HG03175 (cell line): ENCODE data around the gene TPM4.
A peak's percentile ranks its signal among the peaks of the same experiment; 100 is the strongest.
"Not testable (repeated sequence)": the region's sequence is repeated elsewhere in the genome, so short reads cannot be mapped to it uniquely, and the experiment has no call there.

Experiments
- ATAC-seq: cut with Tn5 transposase; IDR thresholded peaks from one replicate; pipeline ENCODE4 v1.9.1; 2021; ENCODE audit warnings: mild to moderate bottlenecking, moderate library complexity; ENCODE audit not compliant: unreplicated experiment

The TPM4 gene

GRCh38 chr19:16070366-16070990 is 5.8 kb upstream of the TPM4 start:
- peak; percentile 56 for ATAC-seq

DNA sequence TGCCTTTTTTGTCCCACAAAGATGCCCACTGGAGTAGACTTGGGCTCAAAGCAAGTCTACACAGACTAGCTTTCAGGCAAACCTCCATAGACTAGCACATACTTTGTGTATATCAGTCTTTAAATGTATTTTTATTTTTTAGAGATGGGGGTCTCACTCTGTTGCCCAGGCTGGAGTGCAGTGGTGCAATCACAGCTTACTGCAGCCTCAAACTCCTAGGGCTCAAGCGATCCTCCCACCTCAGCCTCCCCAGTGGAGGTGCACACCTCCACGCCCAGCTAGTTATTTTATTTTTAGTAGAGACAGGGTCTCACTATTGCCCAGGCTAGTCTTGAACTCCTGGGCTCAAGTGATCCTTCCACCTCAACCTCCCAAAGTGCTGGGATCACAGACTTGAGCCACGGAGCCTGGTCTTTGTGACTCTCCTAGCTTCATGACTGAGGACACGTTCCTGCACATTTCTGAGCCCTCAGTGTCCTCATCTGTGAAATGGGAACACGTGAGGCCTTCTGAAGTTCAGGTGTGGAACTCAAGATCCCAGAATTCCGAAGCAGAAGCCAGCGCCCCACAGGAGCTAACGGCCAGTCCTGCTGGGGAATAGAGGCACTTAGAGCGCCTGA is 5.1 kb upstream of the TPM4 start:
- ATAC-seq: no peak

GRCh38 chr19:16073481-16073880 is 2.8 kb upstream of the TPM4 start:
- no peak for ATAC-seq

DNA sequence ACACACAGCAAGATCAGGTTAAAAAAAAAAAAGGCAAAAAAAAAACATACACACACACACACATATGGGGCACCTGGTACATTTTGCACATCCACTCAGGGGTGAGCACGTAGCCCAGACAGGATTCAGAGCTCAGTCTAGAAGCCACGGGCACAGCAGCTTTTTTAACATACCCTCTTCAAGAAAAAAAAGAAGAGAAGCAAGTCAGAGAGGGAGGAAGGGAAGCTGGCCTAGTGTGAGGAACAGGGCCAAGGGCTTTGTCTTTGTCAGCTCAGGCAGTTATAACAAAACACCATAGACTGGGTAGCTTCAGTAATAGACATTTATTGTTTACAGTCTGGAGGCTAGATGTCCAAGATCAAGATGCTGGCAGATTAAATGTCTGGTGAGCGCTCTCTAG is 2.3 kb upstream of the TPM4 start:
- no peak for ATAC-seq

DNA sequence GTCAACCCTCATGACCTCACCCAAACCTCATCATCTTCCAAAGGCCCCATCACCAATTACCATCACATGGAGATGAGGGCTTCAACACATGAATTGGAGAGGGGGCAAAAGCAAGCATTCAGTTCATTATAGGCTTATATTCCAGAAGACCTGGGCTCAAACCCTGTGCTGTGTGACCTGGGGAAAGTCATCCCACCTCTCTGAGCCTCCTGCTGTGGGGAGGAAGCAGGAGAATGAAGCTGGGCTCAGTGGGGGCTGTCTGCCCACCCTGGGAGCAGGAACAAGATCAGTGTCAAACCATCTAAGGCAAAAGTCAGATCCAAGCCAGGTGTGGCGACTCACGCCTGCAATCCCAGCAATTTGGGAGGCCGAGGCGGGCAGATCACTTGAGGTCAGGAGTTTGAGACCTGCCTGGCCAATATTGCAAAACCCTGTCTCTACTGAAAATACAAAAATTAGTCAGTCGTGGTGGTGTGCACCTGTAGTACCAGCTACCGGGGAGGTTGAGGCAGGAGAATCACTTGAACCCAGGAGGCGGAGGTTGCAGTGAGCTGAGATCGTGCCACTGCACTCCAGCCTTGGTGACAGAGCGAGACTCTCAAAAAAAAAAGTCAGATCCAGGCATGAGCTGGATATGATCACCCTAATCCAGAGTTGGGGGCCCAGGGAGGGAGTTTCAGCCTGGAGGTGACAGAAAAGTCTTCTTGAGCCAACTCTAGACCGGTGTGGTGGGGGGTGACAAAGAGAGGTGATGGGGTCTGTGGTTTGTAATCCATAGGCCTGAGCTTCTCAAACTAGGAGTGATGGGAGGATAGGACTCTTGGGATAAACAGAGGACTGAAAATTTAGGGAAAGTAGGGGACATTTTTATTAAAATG is 1.6 kb upstream of the TPM4 start:
- ATAC-seq: no peak

DNA sequence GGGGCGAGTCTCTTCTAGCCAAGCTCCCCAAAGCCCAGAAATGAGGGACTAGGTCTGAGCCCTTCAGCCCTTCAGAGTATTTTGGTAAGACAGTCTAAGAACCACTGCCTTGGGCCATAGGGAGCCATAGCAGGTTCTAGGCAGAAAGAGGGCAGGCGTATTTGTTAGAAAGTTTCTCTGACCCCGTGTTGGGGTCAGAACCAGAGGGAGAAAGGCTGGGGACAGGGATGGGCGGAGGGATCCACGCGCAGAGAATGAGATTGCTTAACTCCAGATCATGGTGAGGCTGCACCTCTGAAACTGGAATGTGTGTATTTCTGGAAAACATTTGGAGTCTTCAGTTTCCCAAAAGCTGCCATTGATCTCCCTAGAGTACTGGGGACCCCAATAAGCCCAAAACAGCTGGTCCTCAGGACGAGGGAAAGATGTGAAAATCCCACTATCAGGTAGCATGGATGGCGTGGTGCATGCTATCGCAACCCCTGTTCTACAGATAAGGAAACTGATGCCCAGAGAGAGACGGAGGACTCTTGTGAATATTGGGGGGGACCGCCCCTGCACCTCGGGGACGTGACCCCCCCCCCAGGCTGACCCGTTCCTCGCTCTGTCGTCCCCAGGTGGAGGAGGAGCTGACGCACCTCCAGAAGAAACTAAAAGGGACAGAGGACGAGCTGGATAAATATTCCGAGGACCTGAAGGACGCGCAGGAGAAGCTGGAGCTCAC is 703 bp upstream of the TPM4 start:
- ATAC-seq: no peak

DNA sequence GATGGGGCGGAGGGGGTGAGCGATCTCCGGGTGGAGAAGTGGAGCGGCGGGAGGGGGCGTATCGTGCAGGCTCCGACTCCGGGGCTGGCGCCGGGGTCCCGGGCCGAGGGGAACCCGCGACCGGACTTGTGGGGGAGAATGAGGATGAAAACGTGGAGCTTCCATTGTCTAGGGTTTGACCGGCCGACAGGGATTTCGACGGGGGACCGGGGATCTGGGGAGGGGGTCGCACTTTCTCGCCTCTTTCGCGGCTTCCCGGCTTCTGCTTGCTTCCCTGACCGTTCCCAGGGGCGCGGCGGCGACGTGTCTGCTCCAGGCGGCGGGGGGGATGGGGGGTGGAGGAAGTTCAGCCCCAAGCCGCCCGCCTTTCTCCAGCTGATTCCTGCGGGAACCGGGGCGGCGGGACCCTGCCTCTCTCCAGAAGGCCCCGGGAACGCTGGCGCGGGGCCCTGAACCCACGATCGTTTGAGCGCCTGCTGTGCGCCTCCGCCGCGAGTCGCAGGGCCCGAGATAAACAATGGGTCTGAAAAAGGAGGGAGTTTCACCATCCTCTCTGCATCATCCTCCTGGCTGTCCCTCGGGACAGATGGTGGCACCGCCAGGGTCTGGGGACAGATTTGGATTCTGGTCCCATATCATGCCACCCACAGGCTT is 790 bp downstream of the TPM4 start:
- ATAC-seq: no peak

DNA sequence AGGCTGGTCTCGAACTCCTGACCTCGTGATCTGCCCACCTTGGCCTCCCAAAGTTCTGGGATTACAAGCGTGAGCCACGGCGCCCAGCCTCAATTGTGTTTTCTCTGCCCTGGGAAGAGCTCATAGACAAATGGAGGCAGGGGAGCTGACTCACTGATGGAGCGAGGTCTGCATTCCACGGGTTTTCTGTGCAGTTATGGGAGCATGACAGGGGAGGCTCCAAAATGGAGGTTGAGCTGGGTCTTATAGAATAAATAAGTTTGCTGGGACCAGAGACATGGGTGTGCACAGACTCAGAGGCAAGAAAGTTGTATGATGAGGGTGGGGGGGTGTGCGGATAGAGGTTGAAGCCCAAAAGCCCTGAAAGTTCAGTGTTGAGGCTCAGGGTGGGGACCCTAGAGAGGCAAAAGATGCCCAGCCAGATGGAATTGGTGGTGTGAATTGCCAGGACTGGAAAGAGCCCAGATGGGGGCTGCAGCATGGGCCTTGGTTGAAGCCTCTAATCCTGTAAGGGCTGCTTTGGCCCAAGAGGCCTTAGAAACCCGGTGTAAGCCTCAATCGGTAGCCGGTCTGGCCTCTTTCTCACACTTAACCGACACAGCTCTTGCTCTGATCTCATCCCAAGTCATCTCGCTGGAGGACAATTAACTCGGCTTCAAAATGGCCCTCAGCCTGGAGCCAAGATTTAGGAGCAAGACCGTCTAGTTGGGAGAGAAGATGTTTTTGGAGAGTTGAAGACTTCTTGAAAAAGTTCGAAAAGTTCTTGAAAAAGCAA is 1.9 kb downstream of the TPM4 start:
- ATAC-seq: no peak

DNA sequence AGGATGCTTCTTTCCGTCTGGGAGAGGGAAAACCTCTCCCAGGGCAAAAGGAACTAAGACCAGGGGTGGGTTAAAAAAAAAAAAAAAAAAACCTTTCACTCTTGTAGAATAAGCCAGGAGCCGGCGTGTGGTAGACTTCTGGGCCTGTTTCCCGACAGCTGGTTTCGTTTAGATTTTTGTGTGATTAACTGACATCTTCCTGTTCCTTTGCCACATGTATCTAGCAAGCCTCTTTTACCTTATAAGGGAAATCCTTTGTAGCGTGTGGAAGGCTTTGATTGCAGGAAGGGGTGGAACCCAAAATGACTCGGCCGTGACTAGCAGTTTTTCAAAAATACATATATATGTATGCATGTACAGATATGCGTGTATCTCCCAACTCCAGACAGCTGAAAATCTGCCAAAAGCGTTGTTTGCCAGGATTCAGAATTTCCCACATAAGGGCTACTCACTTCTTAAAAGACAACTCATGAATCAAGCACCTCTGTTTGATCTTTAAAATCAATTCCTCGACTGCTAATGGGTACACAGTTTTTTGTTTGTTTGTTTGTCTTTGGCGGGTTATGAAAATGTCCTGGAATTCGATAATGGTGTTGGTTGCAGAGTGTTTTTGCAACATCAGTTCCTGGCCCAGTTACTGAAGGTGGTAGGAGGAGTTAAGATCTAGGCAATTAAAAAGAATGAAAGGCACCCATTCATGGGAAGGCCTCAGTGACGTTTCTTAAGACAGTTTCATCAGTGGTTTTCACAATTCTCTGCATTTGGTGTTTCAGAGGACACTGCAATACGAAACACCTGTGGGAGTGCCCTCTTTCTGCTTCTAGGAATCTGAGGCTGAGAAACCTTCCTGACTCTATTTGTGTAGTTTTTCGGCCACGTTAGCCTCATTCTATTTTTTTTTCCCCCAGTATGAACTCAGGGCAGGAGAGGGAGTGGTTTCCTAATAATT is 2.7 kb downstream of the TPM4 start:
- peak; percentile 36 for ATAC-seq

DNA sequence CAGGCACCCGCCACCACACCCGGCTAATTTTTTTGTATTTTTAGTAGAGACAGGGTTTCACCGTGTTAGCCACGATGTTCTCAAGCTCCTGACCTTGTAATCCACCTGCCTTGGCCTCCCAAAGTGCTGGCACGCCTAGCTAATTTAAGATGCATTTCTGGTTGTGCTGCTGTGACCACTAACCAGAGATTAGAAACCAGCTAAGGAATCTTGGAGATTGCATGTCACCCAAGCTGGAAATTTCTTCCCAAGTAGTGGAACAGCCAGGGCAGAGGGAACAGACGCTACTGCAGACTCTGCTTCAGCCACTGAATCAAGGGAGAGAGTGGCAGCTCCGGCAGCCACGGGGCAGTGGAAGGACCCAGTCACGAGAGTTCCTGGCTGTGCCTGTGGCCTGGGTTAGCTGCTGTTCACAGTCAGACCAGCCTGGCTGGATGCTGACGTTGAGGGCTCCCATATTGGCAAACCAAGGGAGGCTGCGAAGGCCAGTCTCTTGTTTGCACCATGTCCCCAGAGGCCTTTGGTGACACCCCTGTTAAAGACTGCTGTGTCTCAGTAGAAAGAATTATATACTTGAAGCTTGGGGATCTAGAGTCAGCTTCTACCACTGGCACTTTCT is 7.9 kb downstream of the TPM4 start:
- no peak for ATAC-seq

- ATAC-seq: no peak
These were observed 8.8 kb downstream of the TPM4 start for GRCh38 chr19:16085115-16085514.

DNA sequence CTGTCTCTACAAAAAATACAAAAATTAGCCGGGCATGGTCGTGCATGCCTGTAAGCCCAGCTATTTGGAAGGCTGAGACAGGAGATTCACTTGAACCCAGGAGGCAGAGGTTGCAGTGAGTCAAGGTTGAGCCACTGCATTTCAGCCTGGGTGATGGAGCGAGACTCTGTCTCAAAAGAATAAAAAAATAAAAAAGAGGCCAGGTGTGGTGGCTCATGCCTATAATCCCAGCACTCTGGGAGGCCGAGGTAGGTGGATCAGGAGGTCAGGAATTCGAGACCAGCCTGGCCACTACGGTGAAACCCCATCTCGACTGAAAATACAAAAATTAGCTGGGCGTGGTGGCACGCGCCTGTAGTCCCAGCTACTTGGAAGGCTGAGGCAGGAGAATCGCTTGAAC is 11.1 kb downstream of the TPM4 start:
- ATAC-seq: not testable (repeated sequence)

- no peak for ATAC-seq
These were observed 11.6 kb downstream of the TPM4 start for GRCh38 chr19:16087940-16088339.

- ATAC-seq: no peak
These were observed 12.2 kb downstream of the TPM4 start for GRCh38 chr19:16088351-16089009.

- ATAC-seq: no peak
These were observed 12.9 kb downstream of the TPM4 start for GRCh38 chr19:16089010-16089846.

- ATAC-seq: no peak
These were observed 15.5 kb downstream of the TPM4 start for GRCh38 chr19:16091546-16092475.
